ENCODE measurements around the gene CENPP. TPM values are rescaled to one million over a fixed set of nuclear protein-coding genes. Genes with fewer than 3 reads are reported as not detected.
A peak's percentile ranks its signal among the peaks of the same experiment; 100 is the strongest.

Gene CENPP
- total RNA-seq, 1 experiment from 2014 or later, result 14.3 TPM

- no peaks in the 10 kb centered on the region for H3K27me3 Mint-ChIP-seq (ENCODE audit: low read depth)
- ChIA-PET POLR2A (no interaction called here), CTCF (interaction anchor here (0.6 kb wide), 1 partner anchor 110 kb away, joined by 3 read pairs; no protein-coding TSS in a partner anchor)
- DNase-seq (ENCODE audit: low spot score) (no peak), ATAC-seq (no peak)
- H3K27ac Mint-ChIP-seq, result no peak overlapping the region; the same call in 1 of the 2 replicates
- peaks cover 10% of the 10 kb centered on the region for H3K36me3 Mint-ChIP-seq
- no peak for TF ChIP-seq NFATC4 (CRISPR knock-in tag; IDR thresholded peaks at IDR 0.05)
- TF ChIP-seq RELA (CRISPR knock-in tag; IDR thresholded peaks at IDR 0.05; ENCODE audit: borderline replicate concordance), result no peak
- TF ChIP-seq MXD4 (CRISPR knock-in tag; IDR thresholded peaks at IDR 0.05; ENCODE audit: borderline replicate concordance), result no peak
- no peak for TF ChIP-seq SP1 (CRISPR knock-in tag; conservative IDR thresholded peaks at IDR 0.05)
- no peak for TF ChIP-seq PRDM15 (CRISPR knock-in tag; IDR thresholded peaks at IDR 0.05)
- no peaks in the 10 kb centered on the region for H3K9me3 Mint-ChIP-seq
- peaks cover 27% of the 10 kb centered on the region for H3K4me1 Mint-ChIP-seq
- peak overlapping the region; percentile 99 for H3K4me3 Mint-ChIP-seq
These were observed 1.6 kb downstream of the CENPP start for GRCh38 chr9:92327283-92327850.

DNA sequence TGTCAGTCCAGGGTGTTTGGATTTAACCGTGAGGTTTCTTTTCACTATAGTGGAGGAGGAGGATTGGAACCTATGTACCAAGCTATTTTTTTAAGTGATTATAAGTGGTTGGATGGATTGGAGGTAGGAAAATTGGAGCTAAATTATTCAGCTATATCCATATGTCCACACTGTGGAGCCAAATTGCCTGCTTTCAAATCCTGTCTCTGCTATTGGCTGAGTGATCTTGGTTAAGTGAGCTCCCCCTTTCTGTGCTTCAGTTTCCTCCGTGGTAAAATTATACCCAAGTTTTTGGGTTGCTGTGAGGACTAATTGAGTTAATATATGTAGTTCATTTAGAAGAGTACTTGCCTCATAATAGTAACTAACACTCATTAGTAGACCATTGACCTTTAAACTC is 2.5 kb downstream of the CENPP start:
- ChIA-PET CTCF (interaction anchor here (0.5 to 1.5 kb wide), 14 partner anchors 41 to 406 kb away, joined by 3 to 7 read pairs (median 4); no protein-coding TSS in a partner anchor), POLR2A (interaction anchor here (0.5 kb wide), 1 partner anchor 33 kb away, joined by 3 read pairs; no protein-coding TSS in a partner anchor)
- Mint-ChIP-seq H3K36me3 (peaks cover 1% of the 10 kb centered on the region), H3K27me3 (ENCODE audit: low read depth) (no peaks in the 10 kb centered on the region), H3K9me3 (no peaks in the 10 kb centered on the region), H3K27ac (no peak overlapping the region), H3K4me1 (peaks cover 27% of the 10 kb centered on the region), H3K4me3 (no peak overlapping the region)
- ATAC-seq (no peak), DNase-seq (ENCODE audit: low spot score) (no peak)
- no peak for TF ChIP-seq FOXJ3 (CRISPR knock-in tag; IDR thresholded peaks at IDR 0.05; ENCODE audit: borderline replicate concordance)
- no peak for TF ChIP-seq ELF4 (CRISPR knock-in tag; IDR thresholded peaks at IDR 0.05; ENCODE audit: low read depth)
- TF ChIP-seq SMAD3 (CRISPR knock-in tag; IDR thresholded peaks at IDR 0.05; ENCODE audit: borderline replicate concordance), result no peak
- TF ChIP-seq, protein P1, sequence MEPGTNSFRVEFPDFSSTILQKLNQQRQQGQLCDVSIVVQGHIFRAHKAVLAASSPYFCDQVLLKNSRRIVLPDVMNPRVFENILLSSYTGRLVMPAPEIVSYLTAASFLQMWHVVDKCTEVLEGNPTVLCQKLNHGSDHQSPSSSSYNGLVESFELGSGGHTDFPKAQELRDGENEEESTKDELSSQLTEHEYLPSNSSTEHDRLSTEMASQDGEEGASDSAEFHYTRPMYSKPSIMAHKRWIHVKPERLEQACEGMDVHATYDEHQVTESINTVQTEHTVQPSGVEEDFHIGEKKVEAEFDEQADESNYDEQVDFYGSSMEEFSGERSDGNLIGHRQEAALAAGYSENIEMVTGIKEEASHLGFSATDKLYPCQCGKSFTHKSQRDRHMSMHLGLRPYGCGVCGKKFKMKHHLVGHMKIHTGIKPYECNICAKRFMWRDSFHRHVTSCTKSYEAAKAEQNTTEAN (CRISPR knock-in tag; IDR thresholded peaks at IDR 0.05), result no peak
- TF ChIP-seq ZNF317 (CRISPR knock-in tag; IDR thresholded peaks at IDR 0.05; ENCODE audit: borderline replicate concordance, low read depth), result no peak
- no peak for TF ChIP-seq PRRX2 (CRISPR knock-in tag; IDR thresholded peaks at IDR 0.05)
- TF ChIP-seq ZNF263 (CRISPR knock-in tag; IDR thresholded peaks at IDR 0.05; ENCODE audit: low read depth), result no peak
- TF ChIP-seq ZNF416 (CRISPR knock-in tag; IDR thresholded peaks at IDR 0.05), result no peak
- no peak for TF ChIP-seq ZNF671 (CRISPR knock-in tag; IDR thresholded peaks at IDR 0.05)
- no peak for TF ChIP-seq ZMAT4 (CRISPR knock-in tag; IDR thresholded peaks at IDR 0.05)
- TF ChIP-seq, protein P2, sequence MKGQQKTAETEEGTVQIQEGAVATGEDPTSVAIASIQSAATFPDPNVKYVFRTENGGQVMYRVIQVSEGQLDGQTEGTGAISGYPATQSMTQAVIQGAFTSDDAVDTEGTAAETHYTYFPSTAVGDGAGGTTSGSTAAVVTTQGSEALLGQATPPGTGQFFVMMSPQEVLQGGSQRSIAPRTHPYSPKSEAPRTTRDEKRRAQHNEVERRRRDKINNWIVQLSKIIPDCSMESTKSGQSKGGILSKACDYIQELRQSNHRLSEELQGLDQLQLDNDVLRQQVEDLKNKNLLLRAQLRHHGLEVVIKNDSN (CRISPR knock-in tag; IDR thresholded peaks at IDR 0.05), result no peak
- TF ChIP-seq TEAD1 (CRISPR knock-in tag; IDR thresholded peaks at IDR 0.05), result no peak
- no peak for TF ChIP-seq NR2C2 (CRISPR knock-in tag; IDR thresholded peaks at IDR 0.05)
- TF ChIP-seq, protein P3, sequence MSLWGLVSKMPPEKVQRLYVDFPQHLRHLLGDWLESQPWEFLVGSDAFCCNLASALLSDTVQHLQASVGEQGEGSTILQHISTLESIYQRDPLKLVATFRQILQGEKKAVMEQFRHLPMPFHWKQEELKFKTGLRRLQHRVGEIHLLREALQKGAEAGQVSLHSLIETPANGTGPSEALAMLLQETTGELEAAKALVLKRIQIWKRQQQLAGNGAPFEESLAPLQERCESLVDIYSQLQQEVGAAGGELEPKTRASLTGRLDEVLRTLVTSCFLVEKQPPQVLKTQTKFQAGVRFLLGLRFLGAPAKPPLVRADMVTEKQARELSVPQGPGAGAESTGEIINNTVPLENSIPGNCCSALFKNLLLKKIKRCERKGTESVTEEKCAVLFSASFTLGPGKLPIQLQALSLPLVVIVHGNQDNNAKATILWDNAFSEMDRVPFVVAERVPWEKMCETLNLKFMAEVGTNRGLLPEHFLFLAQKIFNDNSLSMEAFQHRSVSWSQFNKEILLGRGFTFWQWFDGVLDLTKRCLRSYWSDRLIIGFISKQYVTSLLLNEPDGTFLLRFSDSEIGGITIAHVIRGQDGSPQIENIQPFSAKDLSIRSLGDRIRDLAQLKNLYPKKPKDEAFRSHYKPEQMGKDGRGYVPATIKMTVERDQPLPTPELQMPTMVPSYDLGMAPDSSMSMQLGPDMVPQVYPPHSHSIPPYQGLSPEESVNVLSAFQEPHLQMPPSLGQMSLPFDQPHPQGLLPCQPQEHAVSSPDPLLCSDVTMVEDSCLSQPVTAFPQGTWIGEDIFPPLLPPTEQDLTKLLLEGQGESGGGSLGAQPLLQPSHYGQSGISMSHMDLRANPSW (CRISPR knock-in tag; conservative IDR thresholded peaks at IDR 0.05; ENCODE audit: low read depth), result no peak
- no peak for TF ChIP-seq PRDM15 (CRISPR knock-in tag; IDR thresholded peaks at IDR 0.05)
- no peak for TF ChIP-seq GABPB1 (CRISPR knock-in tag; IDR thresholded peaks at IDR 0.05)
- TF ChIP-seq JUN (CRISPR knock-in tag; IDR thresholded peaks at IDR 0.05), result no peak
- no peak for TF ChIP-seq ZBTB21 (CRISPR knock-in tag; IDR thresholded peaks at IDR 0.05; ENCODE audit: borderline replicate concordance)
- no peak for TF ChIP-seq NFE2L1 (CRISPR knock-in tag; IDR thresholded peaks at IDR 0.05)
